HepG2 (cell line): Measurements from ENCODE around the gene TLE5. TPM values are rescaled to one million over a fixed set of nuclear protein-coding genes. Genes with fewer than 3 reads are reported as not detected.
A peak's percentile ranks its signal among the peaks of the same experiment; 100 is the strongest.

Experiments
- AGO2 ChIP-seq: fragments of 200-400 bp; formaldehyde crosslinking; optimal IDR thresholded peaks from 2 replicates; pipeline ENCODE3; 2017; ENCODE audit warnings: mild to moderate bottlenecking, low read depth, low read length, moderate library complexity
- EP300 ChIP-seq, 3 experiments: sonication (generic) in 1 of 3; formaldehyde crosslinking in 1 of 3; IDR thresholded peaks; 2 replicates each; pipeline versions ENCODE4 v1.5.1 to v1.6.1; 2011 to 2020; ENCODE audit warnings: low read depth in 2 of 3, low read length in 2 of 3, borderline replicate concordance in 1 of 3, improper control_type of control experiment in 1 of 3, mild to moderate bottlenecking in 1 of 3, missing genetic modification reagents in 1 of 3, moderate library complexity in 1 of 3
- GABPA ChIP-seq, 2 experiments: IDR thresholded peaks; 2 replicates each; pipeline ENCODE4 v1.6.1; 2011 to 2016; ENCODE audit warnings: low read depth in 2 of 2, low read length in 1 of 2, missing biosample characterization in 1 of 2, missing genetic modification characterization in 1 of 2
- GATAD2A ChIP-seq: IDR thresholded peaks from 2 replicates; pipeline ENCODE4 v1.6.1; 2016
- HNF4A ChIP-seq: sonication (generic); formaldehyde crosslinking; IDR thresholded peaks from 2 replicates; pipeline ENCODE4 v1.4.0; 2020; ENCODE audit warnings: missing genetic modification reagents
- HOXA3 ChIP-seq: sonication (generic); formaldehyde crosslinking; IDR thresholded peaks from 2 replicates; pipeline ENCODE4 v1.5.0; 2020; ENCODE audit warnings: missing genetic modification reagents
- MAX ChIP-seq: IDR thresholded peaks from 2 replicates; pipeline ENCODE4 v1.6.1; 2012; ENCODE audit warnings: inconsistent platforms
- MED1 ChIP-seq: sonication (generic); formaldehyde crosslinking; IDR thresholded peaks from 2 replicates; pipeline ENCODE4 v1.4.0; 2020; ENCODE audit warnings: missing genetic modification reagents
- MTA1 ChIP-seq: sonication (generic); formaldehyde crosslinking; IDR thresholded peaks from 2 replicates; pipeline ENCODE4 v1.4.0; 2020; ENCODE audit warnings: missing genetic modification reagents, mild to moderate bottlenecking, borderline replicate concordance
- NCOR1 ChIP-seq: fragments of 200-600 bp; sonication (generic); IDR thresholded peaks from 2 replicates; pipeline ENCODE4 v1.7.0; 2017; ENCODE audit warnings: antibody characterized with exemption, low read length, borderline replicate concordance
- NR1H2 ChIP-seq: sonication (generic); formaldehyde crosslinking; IDR thresholded peaks from 2 replicates; pipeline ENCODE4 v1.8.1; 2022; ENCODE audit warnings: low read depth, missing genetic modification reagents, borderline replicate concordance
- NR2F1 ChIP-seq, 2 experiments: fragments of 450-650 bp in 1 of 2; formaldehyde crosslinking in 1 of 2; IDR thresholded peaks; 2 replicates each; pipeline versions ENCODE4 v1.5.0 to v1.6.1; 2016 to 2020; ENCODE audit warnings: mild to moderate bottlenecking in 1 of 2, missing compliant biosample characterization in 1 of 2, missing genetic modification reagents in 1 of 2, moderate library complexity in 1 of 2
- NR2F2 ChIP-seq: IDR thresholded peaks from 2 replicates; pipeline ENCODE4 v1.6.1; 2012; ENCODE audit warnings: low read depth, inconsistent platforms, borderline replicate concordance
- PITX1 ChIP-seq: sonication (generic); formaldehyde crosslinking; IDR thresholded peaks from 2 replicates; pipeline ENCODE4 v1.5.1; 2020; ENCODE audit warnings: mild to moderate bottlenecking, missing genetic modification reagents
- RARA ChIP-seq: IDR thresholded peaks from 2 replicates; pipeline ENCODE4 v1.6.1; 2016; ENCODE audit warnings: missing genetic modification reagents, missing compliant biosample characterization
- RXRA ChIP-seq: sonication (generic); formaldehyde crosslinking; IDR thresholded peaks from 2 replicates; pipeline ENCODE4 v1.5.1; 2020; ENCODE audit warnings: missing genetic modification reagents
- SKIL ChIP-seq: sonication (generic); formaldehyde crosslinking; IDR thresholded peaks from 2 replicates; pipeline ENCODE4 v1.8.0; 2022; ENCODE audit warnings: missing genetic modification reagents, mild to moderate bottlenecking, moderate library complexity, borderline replicate concordance
- SOX13 ChIP-seq, 3 experiments: fragments of 450-650 bp in 1 of 3; sonication (generic) in 1 of 3; formaldehyde crosslinking in 1 of 3; IDR thresholded peaks in 2 of 3; conservative IDR thresholded peaks in 1 of 3; 2 replicates each; pipeline versions ENCODE4 v1.5.0 to v1.6.1; 2016 to 2020; ENCODE audit warnings: antibody characterized with exemption in 1 of 3, mild to moderate bottlenecking in 1 of 3, missing compliant biosample characterization in 1 of 3, missing genetic modification reagents in 1 of 3, moderate library complexity in 1 of 3
- SSRP1 ChIP-seq: IDR thresholded peaks from 2 replicates; pipeline ENCODE4 v1.6.1; 2016; ENCODE audit warnings: control low read depth
- THRA ChIP-seq: sonication (generic); formaldehyde crosslinking; IDR thresholded peaks from 2 replicates; pipeline ENCODE4 v1.4.0; 2020; ENCODE audit warnings: missing genetic modification reagents, borderline replicate concordance
- ZBTB2 ChIP-seq: sonication (generic); formaldehyde crosslinking; IDR thresholded peaks from 2 replicates; pipeline ENCODE4 v1.8.0; 2022; ENCODE audit warnings: low read depth, missing genetic modification reagents
- ZNF350 ChIP-seq: sonication (generic); formaldehyde crosslinking; IDR thresholded peaks from 2 replicates; pipeline ENCODE4 v1.4.0; 2020; ENCODE audit warnings: mild to moderate bottlenecking, low read depth, missing genetic modification reagents, borderline replicate concordance
- polyA plus RNA-seq, 8 experiments: library from polyadenylated mRNA; depleted of rRNA in 3 of 8; stranded (reverse) in 7 of 8; unstranded in 1 of 8; fragments of >200 nt; fragmentation: Illumina TruSeq in 4 of 8; extraction: Trizol in 4 of 8; gene quantifications; 2 replicates each; pipeline versions ENCODE4 v1.2.1 to v1.2.3, GENCODE V29; 2011 to 2016; ENCODE audit warnings: low read depth in 4 of 8, missing spikeins in 1 of 8, mixed read lengths in 1 of 8; ENCODE audit not compliant: insufficient read depth in 1 of 8
- total RNA-seq, 5 experiments: library from RNA; depleted of rRNA; stranded (reverse); fragments of >200 nt; fragmentation: Illumina TruSeq; extraction: Trizol; gene quantifications; 2 replicates each; pipeline ENCODE4 v1.2.3, GENCODE V29; 2016; ENCODE audit warnings: low read depth in 1 of 5

Gene TLE5
- total and polyA plus RNA-seq, 2 of the 13 experiments (the other 11 are each of a cell fraction or from before 2014, with no cell fraction given) = 62.8 to 189 TPM

GRCh38 chr19:3096267-3096901 is 34.1 kb upstream of the TLE5 start (continued):
- peak; percentile 75; the same call in 1 of the 2 replicates for TF ChIP-seq SSRP1
- TF ChIP-seq NR2F1 (CRISPR knock-in tag; IDR thresholded peaks at IDR 0.05) = peak; percentile 73 to 91
- peak; percentile 67 for TF ChIP-seq AGO2
- TF ChIP-seq ZNF350 (CRISPR knock-in tag) = no peak
- no peak for TF ChIP-seq ZBTB2 (CRISPR knock-in tag)
- no peak for TF ChIP-seq GABPA (IDR thresholded peaks at IDR 0.05; ENCODE audit: low read depth, low read length)
- peak; percentile 5; the same call in 1 of the 2 replicates for TF ChIP-seq GABPA (CRISPR knock-in tag; IDR thresholded peaks at IDR 0.05; ENCODE audit: low read depth)
- peak; percentile 38; the same call in 1 of the 2 replicates for TF ChIP-seq MAX
- TF ChIP-seq SOX13 (IDR thresholded peaks at IDR 0.05) = no peak
- TF ChIP-seq SOX13 (CRISPR knock-in tag; conservative IDR thresholded peaks at IDR 0.05 in 1 of 2, IDR thresholded peaks at IDR 0.05 in 1 of 2) = no peak
- TF ChIP-seq PITX1 (CRISPR knock-in tag) = peak; percentile 23; the same call in 1 of the 2 replicates
- TF ChIP-seq NR2F2 = peak; percentile 87
- TF ChIP-seq RXRA = peak; percentile 86
- peak; percentile 82 for TF ChIP-seq NR1H2 (CRISPR knock-in tag)
- TF ChIP-seq MTA1 (CRISPR knock-in tag) = peak; percentile 75
- peak in 1 of 2 experiments; percentile 39; a peak in 1 of 4 replicates for TF ChIP-seq EP300 (IDR thresholded peaks at IDR 0.05; ENCODE audit: low read depth in 2 of 2, low read length in 2 of 2)
- TF ChIP-seq EP300 (CRISPR knock-in tag; IDR thresholded peaks at IDR 0.05; ENCODE audit: borderline replicate concordance) = no peak
- peak; percentile 38; the same call in 1 of the 2 replicates for TF ChIP-seq THRA (CRISPR knock-in tag)
- TF ChIP-seq SKIL (CRISPR knock-in tag) = peak; percentile 45; the same call in 1 of the 2 replicates
- peak; percentile 87 for TF ChIP-seq NCOR1
- TF ChIP-seq RARA = peak; percentile 82
- peak; percentile 25; the same call in 1 of the 2 replicates for TF ChIP-seq MED1
- peak; percentile 91 for TF ChIP-seq HNF4A
- peak; percentile 50; the same call in 1 of the 2 replicates for TF ChIP-seq HOXA3 (CRISPR knock-in tag)
- TF ChIP-seq GATAD2A = peak; percentile 5; the same call in 1 of the 2 replicates
